GM13977 (cell line): ENCODE measurements around the gene PCK1.

ENCODE experiments used
- DNase-seq: peaks from one replicate; pipeline ENCODE4 v3.0.0; 2012; ENCODE audit warnings: low spot score
- CTCF ChIP-seq: IDR thresholded peaks from 2 replicates; pipeline ENCODE4 v1.5.1; 2012; ENCODE audit warnings: mild to moderate bottlenecking, control low read depth; ENCODE audit not compliant: insufficient read depth; ENCODE audit errors: extremely low read depth, missing control alignments
- in situ Hi-C: fragments of 300-500 bp; cut with MboI; formaldehyde crosslinking; loops from one replicate; pipeline ENCODE4 v1.12.0; 2022; ENCODE audit warnings: low sequenced_read_pairs, low pct_unique_long_range_greater_than_20kb, mixed read lengths, inconsistent platforms; ENCODE audit not compliant: unreplicated experiment

Gene PCK1

GRCh38 chr20:57596998-57597939 is 36.4 kb downstream of the PCK1 start:
- DNase-seq, result peak; percentile 90
- TF ChIP-seq CTCF, result peak; percentile 98
- in situ Hi-C loops, result no loop called here

- DNase-seq, result no peak
- in situ Hi-C loops, result no loop called here
- no peak for TF ChIP-seq CTCF
Observed at GRCh38 chr20:57598060-57598459, 37.1 kb downstream of the PCK1 start.

- in situ Hi-C loops, result no loop called here
- DNase-seq, result no peak
- TF ChIP-seq CTCF, result no peak
Observed at GRCh38 chr20:57598491-57598890, 37.6 kb downstream of the PCK1 start.

- DNase-seq, result peak; percentile 48
- no peak for TF ChIP-seq CTCF
- in situ Hi-C loops, result loop anchor here (25.0 kb wide), 1 partner anchor 612 kb away; no protein-coding TSS in a partner anchor
Observed at GRCh38 chr20:57600320-57601210, 39.7 kb downstream of the PCK1 start.

GRCh38 chr20:57601211-57601570 is 40.3 kb downstream of the PCK1 start:
- DNase-seq, result no peak
- in situ Hi-C loops, result loop anchor here (25.0 kb wide), 1 partner anchor 611 kb away; no protein-coding TSS in a partner anchor
- TF ChIP-seq CTCF, result no peak

- TF ChIP-seq CTCF, result no peak
- DNase-seq, result no peak
- in situ Hi-C loops, result loop anchor here (25.0 kb wide), 1 partner anchor 611 kb away; no protein-coding TSS in a partner anchor
Observed at GRCh38 chr20:57601737-57602136, 40.8 kb downstream of the PCK1 start.
